Muscle of arm (tissue), 12 donors: ENCODE data around the gene TWF1. TPM values are rescaled to one million over a fixed set of nuclear protein-coding genes. Genes with fewer than 3 reads are reported as not detected.

Experiments used
- DNase-seq: peaks from one replicate; pipeline ENCODE4 v3.0.0-alpha.2; 2013
- polyA plus RNA-seq, 12 donors: library from polyadenylated mRNA; unstranded; fragments of 120-200 nt; gene quantifications; one replicate each; pipeline ENCODE4 v1.2.1, GENCODE V29; 2013; ENCODE audit not compliant: insufficient read length in 12 of 12

Gene TWF1
- polyA plus RNA-seq, 12 donors = 27.5 to 64.5 (median 38.3) TPM; not detected in 1

DNA sequence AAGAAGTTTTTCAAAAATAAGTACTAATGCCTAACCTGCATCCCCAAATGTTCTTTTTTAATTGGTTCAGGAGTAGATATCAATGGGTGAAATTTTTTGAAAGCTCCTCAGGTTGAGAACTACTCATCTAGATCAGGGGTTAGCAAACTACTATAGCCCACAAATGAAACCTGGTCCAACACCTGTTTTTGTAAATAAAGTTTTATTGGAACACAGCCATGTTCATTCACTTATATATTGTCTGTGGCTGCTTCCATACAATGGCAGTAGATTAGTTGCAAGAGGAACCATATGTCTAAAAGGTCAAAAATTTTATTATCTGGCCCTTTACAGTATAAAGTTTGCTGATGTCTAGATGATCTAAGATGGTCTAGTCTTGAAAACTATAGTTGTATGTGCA, 61.3 kb downstream of the TWF1 start:
- DNase-seq = no peak

Other genes with a start within 250 kb of the TWF1 start
- 10 to 100 TPM in 2 of 12 donors, 1 to 10 TPM in 9, not detected in 1; 6.5 to 23.7 (median 9.1) TPM for gene PUS7L, start 47.5 kb downstream of the TWF1 start, polyA plus RNA-seq
- 10 to 100 TPM in 5 of 12 donors, 1 to 10 TPM in 6, not detected in 1; 5.5 to 13.6 (median 10.0) TPM for gene IRAK4, start 47.4 kb downstream of the TWF1 start, polyA plus RNA-seq
- 10 to 100 TPM in 7 of 12 donors, 1 to 10 TPM in 4, not detected in 1; 8.0 to 14.8 (median 11.1) TPM for gene TMEM117, start 29.8 kb upstream of the TWF1 start, polyA plus RNA-seq